Immature natural killer cell (primary cell): ENCODE results near the gene GRIK1. TPM values are rescaled to one million over a fixed set of nuclear protein-coding genes. Genes with fewer than 3 reads are reported as not detected.

Experiments used
- DNase-seq, 3 donors: peaks; one replicate each; pipeline ENCODE4 v3.0.0; 2022; ENCODE audit warnings: mixed read lengths in 1 of 3
- H3K27ac Mint-ChIP-seq, 6 donors: one replicate each; pipeline ENCODE4 v1.8.0; 2020; ENCODE audit warnings: mixed read lengths in 6 of 6, mild to moderate bottlenecking in 5 of 6, inconsistent platforms in 4 of 6, moderate library complexity in 3 of 6
- H3K27me3 Mint-ChIP-seq, 3 donors: one replicate each; pipeline ENCODE4 v1.8.0; 2020 to 2021; ENCODE audit warnings: low read depth in 3 of 3, mild to moderate bottlenecking in 3 of 3, mixed read lengths in 3 of 3, moderate library complexity in 3 of 3, inconsistent platforms in 1 of 3
- H3K36me3 Mint-ChIP-seq, 3 donors: one replicate each; pipeline ENCODE4 v1.8.0; 2020; ENCODE audit warnings: mixed read lengths in 3 of 3, inconsistent platforms in 2 of 3, mild to moderate bottlenecking in 2 of 3
- H3K4me1 Mint-ChIP-seq, 2 donors: one replicate each; pipeline ENCODE4 v1.8.0; 2020; ENCODE audit warnings: inconsistent platforms in 2 of 2, mild to moderate bottlenecking in 2 of 2, mixed read lengths in 2 of 2, moderate library complexity in 1 of 2
- H3K4me3 Mint-ChIP-seq, 5 donors: one replicate each; pipeline ENCODE4 v1.8.0; 2020; ENCODE audit warnings: mild to moderate bottlenecking in 5 of 5, mixed read lengths in 5 of 5, inconsistent platforms in 3 of 5, moderate library complexity in 3 of 5
- H3K9me3 Mint-ChIP-seq, 6 donors: one replicate each; pipeline ENCODE4 v1.8.0; 2020; ENCODE audit warnings: mild to moderate bottlenecking in 6 of 6, mixed read lengths in 6 of 6, inconsistent platforms in 4 of 6, moderate library complexity in 3 of 6
- polyA plus RNA-seq, 3 donors: library from polyadenylated mRNA; unstranded; fragments of 300-500 nt; fragmentation: Illumina TruSeq; gene quantifications; one replicate each; pipeline ENCODE4 v1.2.3, GENCODE V29; 2021

Gene GRIK1
- polyA plus RNA-seq, 3 donors from 2014 or later, result not detected

- Mint-ChIP-seq H3K36me3 (peaks cover 0 to 5% (median 0%) of the 10 kb centered on the region in 3 donors), H3K27ac (no peak overlapping the region), H3K4me3 (no peak overlapping the region), H3K9me3 (peaks cover 0 to 24% (median 4%) of the 10 kb centered on the region in 6 donors), H3K4me1 (no peaks in the 10 kb centered on the region), H3K27me3 (peaks cover 0 to 2% (median 0%) of the 10 kb centered on the region in 3 donors)
- no peak for DNase-seq
Measured at GRCh38 chr21:29812947-29813346, 126.8 kb downstream of the GRIK1 start.

GRCh38 chr21:29810871-29811270 lies 128.9 kb downstream of the GRIK1 start:
- Mint-ChIP-seq H3K27ac (no peak overlapping the region), H3K4me3 (no peak overlapping the region), H3K36me3 (peaks cover 0 to 5% (median 0%) of the 10 kb centered on the region in 3 donors), H3K27me3 (peaks cover 0 to 2% (median 0%) of the 10 kb centered on the region in 3 donors), H3K9me3 (peaks cover 0 to 16% (median 2%) of the 10 kb centered on the region in 6 donors), H3K4me1 (no peaks in the 10 kb centered on the region)
- no peak for DNase-seq

- Mint-ChIP-seq H3K27ac (no peak overlapping the region), H3K36me3 (peaks cover 0 to 5% (median 0%) of the 10 kb centered on the region in 3 donors), H3K4me3 (no peak overlapping the region), H3K4me1 (no peaks in the 10 kb centered on the region), H3K27me3 (peaks cover 0 to 2% (median 0%) of the 10 kb centered on the region in 3 donors), H3K9me3 (peaks cover 0 to 11% (median 0%) of the 10 kb centered on the region in 6 donors)
- DNase-seq, result no peak
Measured at GRCh38 chr21:29808153-29808552, 131.6 kb downstream of the GRIK1 start.

- no peaks in the 10 kb centered on the region for H3K36me3 Mint-ChIP-seq
- no peak for DNase-seq
- H3K27me3 Mint-ChIP-seq, result no peaks in the 10 kb centered on the region
- H3K9me3 Mint-ChIP-seq, result peaks cover 3 to 23% (median 6%) of the 10 kb centered on the region in 6 donors
- no peak overlapping the region for H3K27ac Mint-ChIP-seq
- no peaks in the 10 kb centered on the region for H3K4me1 Mint-ChIP-seq
- no peak overlapping the region for H3K4me3 Mint-ChIP-seq
Measured at GRCh38 chr21:29805105-29805504, 134.7 kb downstream of the GRIK1 start.

- H3K9me3 Mint-ChIP-seq, result peaks cover 3 to 30% (median 6%) of the 10 kb centered on the region in 6 donors
- H3K36me3 Mint-ChIP-seq, result no peaks in the 10 kb centered on the region
- H3K27ac Mint-ChIP-seq, result no peak overlapping the region
- no peaks in the 10 kb centered on the region for H3K4me1 Mint-ChIP-seq
- no peak overlapping the region for H3K4me3 Mint-ChIP-seq
- DNase-seq, result no peak
- H3K27me3 Mint-ChIP-seq, result peaks cover 0 to 2% (median 0%) of the 10 kb centered on the region in 3 donors
Measured at GRCh38 chr21:29803191-29803590, 136.6 kb downstream of the GRIK1 start.

GRCh38 chr21:29801122-29801521 lies 138.7 kb downstream of the GRIK1 start:
- Mint-ChIP-seq H3K9me3 (peaks cover 3 to 30% (median 8%) of the 10 kb centered on the region in 6 donors), H3K4me1 (no peaks in the 10 kb centered on the region), H3K4me3 (no peak overlapping the region), H3K27me3 (peaks cover 0 to 2% (median 2%) of the 10 kb centered on the region in 3 donors), H3K27ac (no peak overlapping the region), H3K36me3 (no peaks in the 10 kb centered on the region)
- no peak for DNase-seq

GRCh38 chr21:29800056-29800455 lies 139.7 kb downstream of the GRIK1 start:
- no peaks in the 10 kb centered on the region for H3K4me1 Mint-ChIP-seq
- no peak overlapping the region for H3K4me3 Mint-ChIP-seq
- H3K36me3 Mint-ChIP-seq, result no peaks in the 10 kb centered on the region
- no peak overlapping the region for H3K27ac Mint-ChIP-seq
- no peak for DNase-seq
- peaks cover 0 to 2% (median 2%) of the 10 kb centered on the region in 3 donors for H3K27me3 Mint-ChIP-seq
- peaks cover 3 to 30% (median 8%) of the 10 kb centered on the region in 6 donors for H3K9me3 Mint-ChIP-seq

- no peak for DNase-seq
- Mint-ChIP-seq H3K27me3 (peaks cover 0 to 2% (median 2%) of the 10 kb centered on the region in 3 donors), H3K4me1 (no peaks in the 10 kb centered on the region), H3K4me3 (no peak overlapping the region), H3K9me3 (peaks cover 3 to 30% (median 8%) of the 10 kb centered on the region in 6 donors), H3K27ac (no peak overlapping the region), H3K36me3 (no peaks in the 10 kb centered on the region)
Measured at GRCh38 chr21:29798840-29799239, 141.0 kb downstream of the GRIK1 start.

- H3K4me1 Mint-ChIP-seq, result no peaks in the 10 kb centered on the region
- peaks cover under 1 to 23% (median 5%) of the 10 kb centered on the region in 6 donors for H3K9me3 Mint-ChIP-seq
- DNase-seq, result no peak
- no peaks in the 10 kb centered on the region for H3K36me3 Mint-ChIP-seq
- peaks cover 0 to 2% (median 2%) of the 10 kb centered on the region in 3 donors for H3K27me3 Mint-ChIP-seq
- no peak overlapping the region for H3K4me3 Mint-ChIP-seq
- H3K27ac Mint-ChIP-seq, result no peak overlapping the region
Measured at GRCh38 chr21:29797155-29797554, 142.6 kb downstream of the GRIK1 start.

GRCh38 chr21:29793712-29794111 lies 146.1 kb downstream of the GRIK1 start:
- H3K4me1 Mint-ChIP-seq, result no peaks in the 10 kb centered on the region
- H3K9me3 Mint-ChIP-seq, result peaks cover 0 to 8% (median 3%) of the 10 kb centered on the region in 6 donors
- H3K27me3 Mint-ChIP-seq, result peaks cover 0 to 5% (median 1%) of the 10 kb centered on the region in 3 donors

GRCh38 chr21:29789393-29789792 lies 150.4 kb downstream of the GRIK1 start:
- H3K27ac Mint-ChIP-seq, result no peak overlapping the region
- H3K4me1 Mint-ChIP-seq, result no peaks in the 10 kb centered on the region
- H3K36me3 Mint-ChIP-seq, result no peaks in the 10 kb centered on the region
- peaks cover 0 to 7% (median 0%) of the 10 kb centered on the region in 6 donors for H3K9me3 Mint-ChIP-seq
- H3K27me3 Mint-ChIP-seq, result peaks cover 0 to 3% (median 2%) of the 10 kb centered on the region in 3 donors
- no peak overlapping the region for H3K4me3 Mint-ChIP-seq
- DNase-seq, result no peak

More at GRCh38 chr21:29793712-29794111, 146.1 kb downstream of the GRIK1 start:
- no peak overlapping the region for H3K4me3 Mint-ChIP-seq
- H3K27ac Mint-ChIP-seq, result no peak overlapping the region
- H3K36me3 Mint-ChIP-seq, result no peaks in the 10 kb centered on the region
- no peak for DNase-seq

- no peak overlapping the region for H3K4me3 Mint-ChIP-seq
- no peaks in the 10 kb centered on the region for H3K36me3 Mint-ChIP-seq
- peaks cover 0 to 3% (median 2%) of the 10 kb centered on the region in 3 donors for H3K27me3 Mint-ChIP-seq
- no peaks in the 10 kb centered on the region for H3K4me1 Mint-ChIP-seq
- no peak for DNase-seq
- no peak overlapping the region for H3K27ac Mint-ChIP-seq
- peaks cover 0 to 7% (median 0%) of the 10 kb centered on the region in 6 donors for H3K9me3 Mint-ChIP-seq
Measured at GRCh38 chr21:29788752-29789151, 151.0 kb downstream of the GRIK1 start.

GRCh38 chr21:29787361-29787909 lies 152.4 kb downstream of the GRIK1 start:
- Mint-ChIP-seq H3K36me3 (no peaks in the 10 kb centered on the region), H3K27ac (no peak overlapping the region)

GRCh38 chr21:29786496-29787360 lies 153.1 kb downstream of the GRIK1 start:
- Mint-ChIP-seq H3K36me3 (no peaks in the 10 kb centered on the region), H3K9me3 (peaks cover 0 to 7% (median under 1%) of the 10 kb centered on the region in 6 donors), H3K27ac (no peak overlapping the region)

More at GRCh38 chr21:29787361-29787909, 152.4 kb downstream of the GRIK1 start:
- DNase-seq, result no peak
- Mint-ChIP-seq H3K4me1 (no peaks in the 10 kb centered on the region), H3K9me3 (peaks cover 0 to 7% (median under 1%) of the 10 kb centered on the region in 6 donors), H3K4me3 (no peak overlapping the region), H3K27me3 (peaks cover 0 to 3% (median 2%) of the 10 kb centered on the region in 3 donors)

More at GRCh38 chr21:29786496-29787360, 153.1 kb downstream of the GRIK1 start:
- Mint-ChIP-seq H3K4me1 (no peaks in the 10 kb centered on the region), H3K4me3 (no peak overlapping the region), H3K27me3 (peaks cover 0 to 3% (median 2%) of the 10 kb centered on the region in 3 donors)
- no peak for DNase-seq
